ENCODE results near the gene VAC14.
A peak's percentile ranks its signal among the peaks of the same experiment; 100 is the strongest.
"Not testable (repeated sequence)": the region's sequence is repeated elsewhere in the genome, so short reads cannot be mapped to it uniquely, and the experiment has no call there.

Gene VAC14

GRCh38 chr16:70800781-70801480 lies at the start of gene VAC14:
Gene VAC14, minus strand, starts transcription at chr16:70801158. Its CDS starts 258 bp downstream, at chr16:70800900.
- DNase-seq = peak; percentile 95 to 97 (median 96)

GRCh38 chr16:70823498-70824118 lies 22.6 kb upstream of the VAC14 start:
- not testable (repeated sequence) for DNase-seq

GRCh38 chr16:70822734-70823133 lies 21.8 kb upstream of the VAC14 start:
- not testable (repeated sequence) for DNase-seq

GRCh38 chr16:70818088-70818487 lies 17.1 kb upstream of the VAC14 start:
- not testable (repeated sequence) for DNase-seq

GRCh38 chr16:70809392-70810060 lies 8.6 kb upstream of the VAC14 start:
- no peak for DNase-seq

GRCh38 chr16:70808371-70808770 lies 7.4 kb upstream of the VAC14 start:
- no peak for DNase-seq

GRCh38 chr16:70805787-70806186 lies 4.8 kb upstream of the VAC14 start:
- DNase-seq = no peak

GRCh38 chr16:70805380-70805779 lies 4.4 kb upstream of the VAC14 start:
- DNase-seq = no peak

GRCh38 chr16:70804734-70805169 lies 3.8 kb upstream of the VAC14 start:
- DNase-seq = no peak

- DNase-seq = no peak
Observed at GRCh38 chr16:70804153-70804733, 3.3 kb upstream of the VAC14 start.

- no peak for DNase-seq
Observed at GRCh38 chr16:70803319-70803718, 2.4 kb upstream of the VAC14 start.

GRCh38 chr16:70801611-70802010 lies 653 bp upstream of the VAC14 start:
- no peak for DNase-seq

- DNase-seq = no peak
Observed at GRCh38 chr16:70800311-70800710, 647 bp downstream of the VAC14 start.

- DNase-seq = no peak
Observed at GRCh38 chr16:70796301-70796700, 4.7 kb downstream of the VAC14 start.

- no peak for DNase-seq
Observed at GRCh38 chr16:70795296-70795912, 5.6 kb downstream of the VAC14 start.

GRCh38 chr16:70793851-70794502 lies 7.0 kb downstream of the VAC14 start:
- no peak for DNase-seq

GRCh38 chr16:70790815-70791214 lies 10.1 kb downstream of the VAC14 start:
- DNase-seq = no peak

GRCh38 chr16:70789595-70790447 lies 11.1 kb downstream of the VAC14 start:
- no peak for DNase-seq

GRCh38 chr16:70788668-70789594 lies 12.0 kb downstream of the VAC14 start:
- DNase-seq = no peak

GRCh38 chr16:70786020-70786755 lies 14.8 kb downstream of the VAC14 start:
- DNase-seq = no peak
